Prostate gland (tissue), 2 donors: ENCODE results near the gene SSB. TPM values are rescaled to one million over a fixed set of nuclear protein-coding genes. Genes with fewer than 3 reads are reported as not detected.
"Not testable (repeated sequence)": the region's sequence is repeated elsewhere in the genome, so short reads cannot be mapped to it uniquely, and the experiment has no call there.

ENCODE experiments used
- DNase-seq: peaks from one replicate; pipeline ENCODE4 v3.0.0-alpha.2; 2019; ENCODE audit warnings: low spot score
- H3K27ac ChIP-seq, 2 donors: fragments of 200-600 bp; sonication (generic); 2 replicates each; pipeline ENCODE4 v1.5.1; 2017 to 2019
- H3K27me3 ChIP-seq: fragments of 200-600 bp; sonication (generic); replicated peaks from 2 replicates; pipeline ENCODE4 v1.5.1; 2019; ENCODE audit not compliant: insufficient read depth
- H3K36me3 ChIP-seq, 2 donors: fragments of 200-600 bp; sonication (generic); 1 replicate in 1 of 2; 2 replicates in 1 of 2; pipeline versions ENCODE4 v1.5.1 to v1.8.1; 2017 to 2019
- H3K4me1 ChIP-seq: fragments of 200-600 bp; sonication (generic); replicated peaks from 2 replicates; pipeline ENCODE4 v1.5.1; 2019
- H3K4me3 ChIP-seq, 2 donors: fragments of 200-600 bp; sonication (generic); 2 replicates each; pipeline ENCODE4 v1.5.1; 2017 to 2019
- H3K9me3 ChIP-seq: fragments of 200-600 bp; sonication (generic); 2 replicates; pipeline ENCODE4 v1.5.1; 2017
- POLR2A ChIP-seq: fragments of 450-650 bp; IDR thresholded peaks from one replicate; pipeline ENCODE4 v1.6.1; 2016; ENCODE audit warnings: antibody characterized with exemption, mild to moderate bottlenecking
- POLR2AphosphoS5 ChIP-seq: sonication (generic); formaldehyde crosslinking; IDR thresholded peaks from one replicate; pipeline ENCODE4 v1.6.1; 2017; ENCODE audit warnings: antibody characterized with exemption
- WGBS: methylation state at CpG from one replicate; pipeline ENCODE4 v1.1.5; 2018; 5-methylcytosine and 5-hydroxymethylcytosine counted together
- intact Hi-C: fragments of 100-400 bp; cut with DNase I; formaldehyde crosslinking; loops from one replicate; pipeline ENCODE4 v1.14.2; 2022
- total RNA-seq, 2 donors: library from RNA; depleted of rRNA; stranded (reverse); fragments of >200 nt; gene quantifications; one replicate each; pipeline ENCODE4 v1.1.0, GENCODE V29; 2016
- TF ChIP-seq, protein P1 (sequence below), 4 experiments: fragments of 200-600 bp in 2 of 4; fragments of 450-650 bp in 2 of 4; sonication (generic) in 2 of 4; IDR thresholded peaks; 1 replicate in 3 of 4; 2 replicates in 1 of 4; pipeline ENCODE4 v1.5.1; 2016 to 2019; ENCODE audit warnings: antibody characterized with exemption in 4 of 4, mild to moderate bottlenecking in 2 of 4, moderate library complexity in 2 of 4

Gene SSB
- total RNA-seq, 2 donors from 2014 or later, result 48.0 to 48.9 TPM

GRCh38 chr2:169757356-169757755 is 41.3 kb upstream of the SSB start:
- 90% methylated on average over 3 of the region's 3 CpGs for WGBS
- no peak for DNase-seq

GRCh38 chr2:169757778-169758177 is 40.9 kb upstream of the SSB start:
- Histone ChIP-seq H3K27me3 (no peaks in the 10 kb centered on the region), H3K9me3 (no peaks in the 10 kb centered on the region), H3K4me1 (no peaks in the 10 kb centered on the region), H3K27ac (no peak overlapping the region), H3K36me3 (no peaks in the 10 kb centered on the region), H3K4me3 (no peak overlapping the region)
- no peak for DNase-seq
- 91% methylated on average over 2 of the region's 2 CpGs for WGBS
- no peak for TF ChIP-seq POLR2AphosphoS5
- TF ChIP-seq POLR2A, result no peak
- TF ChIP-seq, protein P1, sequence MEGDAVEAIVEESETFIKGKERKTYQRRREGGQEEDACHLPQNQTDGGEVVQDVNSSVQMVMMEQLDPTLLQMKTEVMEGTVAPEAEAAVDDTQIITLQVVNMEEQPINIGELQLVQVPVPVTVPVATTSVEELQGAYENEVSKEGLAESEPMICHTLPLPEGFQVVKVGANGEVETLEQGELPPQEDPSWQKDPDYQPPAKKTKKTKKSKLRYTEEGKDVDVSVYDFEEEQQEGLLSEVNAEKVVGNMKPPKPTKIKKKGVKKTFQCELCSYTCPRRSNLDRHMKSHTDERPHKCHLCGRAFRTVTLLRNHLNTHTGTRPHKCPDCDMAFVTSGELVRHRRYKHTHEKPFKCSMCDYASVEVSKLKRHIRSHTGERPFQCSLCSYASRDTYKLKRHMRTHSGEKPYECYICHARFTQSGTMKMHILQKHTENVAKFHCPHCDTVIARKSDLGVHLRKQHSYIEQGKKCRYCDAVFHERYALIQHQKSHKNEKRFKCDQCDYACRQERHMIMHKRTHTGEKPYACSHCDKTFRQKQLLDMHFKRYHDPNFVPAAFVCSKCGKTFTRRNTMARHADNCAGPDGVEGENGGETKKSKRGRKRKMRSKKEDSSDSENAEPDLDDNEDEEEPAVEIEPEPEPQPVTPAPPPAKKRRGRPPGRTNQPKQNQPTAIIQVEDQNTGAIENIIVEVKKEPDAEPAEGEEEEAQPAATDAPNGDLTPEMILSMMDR (IDR thresholded peaks at IDR 0.05), result no peak
- intact Hi-C loops, result no loop called here

More at GRCh38 chr2:169757356-169757755, 41.3 kb upstream of the SSB start:
- TF ChIP-seq POLR2AphosphoS5 (no peak), POLR2A (no peak)
- TF ChIP-seq, protein P1 (IDR thresholded peaks at IDR 0.05), result no peak
- no peaks in the 10 kb centered on the region for H3K9me3 ChIP-seq
- H3K27me3 ChIP-seq, result no peaks in the 10 kb centered on the region
- H3K27ac ChIP-seq, result no peak overlapping the region
- H3K36me3 ChIP-seq, result no peaks in the 10 kb centered on the region
- H3K4me1 ChIP-seq, result no peaks in the 10 kb centered on the region
- no peak overlapping the region for H3K4me3 ChIP-seq
- intact Hi-C loops, result no loop called here

GRCh38 chr2:169759987-169760386 is 38.7 kb upstream of the SSB start:
- no peaks in the 10 kb centered on the region for H3K9me3 ChIP-seq
- no peak overlapping the region for H3K27ac ChIP-seq
- 70% methylated on average over 7 of the region's 7 CpGs for WGBS
- no peak overlapping the region for H3K4me3 ChIP-seq
- intact Hi-C loops, result no loop called here
- TF ChIP-seq POLR2AphosphoS5 (no peak), POLR2A (no peak)
- TF ChIP-seq, protein P1 (IDR thresholded peaks at IDR 0.05), result no peak
- no peaks in the 10 kb centered on the region for H3K36me3 ChIP-seq
- DNase-seq, result no peak
- H3K4me1 ChIP-seq, result no peaks in the 10 kb centered on the region
- H3K27me3 ChIP-seq, result no peaks in the 10 kb centered on the region

GRCh38 chr2:169760798-169761197 is 37.9 kb upstream of the SSB start:
- H3K4me1 ChIP-seq, intact Hi-C loops, H3K9me3 ChIP-seq, H3K36me3 ChIP-seq, H3K4me3 ChIP-seq, H3K27ac ChIP-seq, H3K27me3 ChIP-seq, DNase-seq: not testable (repeated sequence)
- WGBS, result 94% methylated on average over 3 of the region's 3 CpGs

- WGBS, result 81% methylated on average over 9 of the region's 9 CpGs
- DNase-seq, result no peak
- no peaks in the 10 kb centered on the region for H3K9me3 ChIP-seq
- no peak overlapping the region for H3K27ac ChIP-seq
- intact Hi-C loops, result no loop called here
- TF ChIP-seq POLR2A, result no peak
- no peak for TF ChIP-seq POLR2AphosphoS5
- TF ChIP-seq, protein P1 (IDR thresholded peaks at IDR 0.05), result no peak
- H3K4me3 ChIP-seq, result no peak overlapping the region
- no peaks in the 10 kb centered on the region for H3K27me3 ChIP-seq
- no peaks in the 10 kb centered on the region for H3K36me3 ChIP-seq
- no peaks in the 10 kb centered on the region for H3K4me1 ChIP-seq
These were observed 37.3 kb upstream of the SSB start for GRCh38 chr2:169761251-169761969.
